GM18505 (cell line): ENCODE data around the gene GNG7.
"Not testable (repeated sequence)": the region's sequence is repeated elsewhere in the genome, so short reads cannot be mapped to it uniquely, and the experiment has no call there.

Experiments used
- ATAC-seq: cut with Tn5 transposase; IDR thresholded peaks from one replicate; pipeline ENCODE4 v1.9.1; 2021; ENCODE audit not compliant: unreplicated experiment
- POLR2A ChIP-seq: IDR thresholded peaks from 4 replicates; pipeline ENCODE4 v1.6.1; 2011; ENCODE audit warnings: borderline replicate concordance; ENCODE audit not compliant: insufficient read depth, insufficient read length; ENCODE audit errors: extremely low read depth

Gene GNG7

GRCh38 chr19:2589441-2589840, 113.1 kb downstream of the GNG7 start:
- ATAC-seq = no peak
- TF ChIP-seq POLR2A = no peak

- no peak for TF ChIP-seq POLR2A
- no peak for ATAC-seq
These were observed 114.3 kb downstream of the GNG7 start for GRCh38 chr19:2588081-2588777.

GRCh38 chr19:2587001-2587719, 115.3 kb downstream of the GNG7 start:
- ATAC-seq = no peak
- no peak for TF ChIP-seq POLR2A

DNA sequence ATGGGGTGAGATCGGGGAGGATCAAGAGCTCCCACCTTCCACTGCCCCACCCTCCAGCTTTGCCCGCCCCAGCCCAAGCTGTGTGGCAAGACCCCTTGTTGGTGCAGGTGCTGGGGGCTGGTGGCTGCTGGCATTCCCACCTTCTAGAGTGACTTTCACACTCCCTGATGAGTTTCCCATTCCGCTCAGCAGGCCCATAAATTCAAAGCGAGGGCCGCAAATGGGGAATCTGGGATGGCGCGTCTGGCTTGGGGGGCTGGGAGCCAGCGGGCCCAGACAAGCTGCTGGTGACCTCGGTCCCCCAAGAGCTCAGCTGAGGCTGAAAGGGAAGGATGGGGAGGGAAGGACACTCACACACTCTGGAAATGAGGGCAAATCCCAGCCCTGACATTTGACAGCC, 116.3 kb downstream of the GNG7 start:
- no peak for ATAC-seq
- no peak for TF ChIP-seq POLR2A

DNA sequence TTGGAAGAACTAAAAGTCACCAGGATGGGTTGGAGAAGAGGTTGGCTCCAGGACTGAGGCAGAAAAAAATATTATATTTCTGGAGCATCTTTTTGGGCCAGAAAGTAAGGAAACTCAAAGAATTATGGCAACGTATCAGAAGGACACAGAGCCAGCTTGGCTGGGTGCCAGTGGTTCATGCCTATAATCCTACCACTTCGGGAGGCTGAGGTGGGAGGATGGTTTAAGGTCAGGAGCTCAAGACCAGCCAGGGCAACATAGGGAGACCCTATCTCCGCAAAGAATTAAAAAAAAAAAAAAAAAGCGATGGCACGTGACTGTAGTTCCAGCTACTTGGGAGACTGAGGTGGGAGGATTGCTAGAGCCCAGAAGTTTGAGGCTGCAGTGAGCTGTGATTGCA, 118.5 kb downstream of the GNG7 start:
- no peak for TF ChIP-seq POLR2A

GRCh38 chr19:2582984-2583956, 119.2 kb downstream of the GNG7 start:
- no peak for TF ChIP-seq POLR2A
- ATAC-seq = no peak

More for the DNA sequence above, 118.5 kb downstream of the GNG7 start:
- ATAC-seq = no peak

GRCh38 chr19:2580396-2580795, 122.1 kb downstream of the GNG7 start:
- not testable (repeated sequence) for ATAC-seq

- ATAC-seq = no peak
- no peak for TF ChIP-seq POLR2A
These were observed 122.7 kb downstream of the GNG7 start for GRCh38 chr19:2579678-2580280.

GRCh38 chr19:2578901-2579677, 123.4 kb downstream of the GNG7 start:
- ATAC-seq = no peak
- no peak for TF ChIP-seq POLR2A

DNA sequence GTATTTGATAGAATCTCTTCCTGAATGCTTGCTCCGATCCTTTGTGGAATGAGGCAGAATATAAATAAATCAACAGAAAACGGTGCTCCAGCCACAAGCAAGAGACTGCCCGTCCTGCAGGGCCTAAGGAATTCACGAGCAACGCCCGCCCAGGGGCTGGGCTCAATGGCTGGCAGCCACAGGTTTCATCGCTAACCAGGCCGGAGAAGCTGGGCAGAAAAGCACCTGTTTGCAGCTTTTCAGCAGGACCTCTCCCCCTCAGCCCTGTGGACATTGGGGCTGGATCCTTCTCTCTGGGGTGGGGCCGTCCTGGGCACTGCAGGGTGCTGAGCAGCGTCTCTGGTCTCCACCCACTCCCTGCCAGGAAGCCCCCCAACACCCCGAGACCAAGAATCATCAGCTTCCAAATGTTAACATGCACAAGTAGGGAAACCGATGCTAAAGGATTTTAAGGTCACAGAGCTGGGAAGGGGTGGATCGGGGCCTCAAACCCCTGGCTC, 124.1 kb downstream of the GNG7 start:
- TF ChIP-seq POLR2A = no peak

GRCh38 chr19:2577722-2578335, 124.7 kb downstream of the GNG7 start:
- no peak for TF ChIP-seq POLR2A

More for the DNA sequence above, 124.1 kb downstream of the GNG7 start:
- ATAC-seq = no peak

More at GRCh38 chr19:2577722-2578335, 124.7 kb downstream of the GNG7 start:
- ATAC-seq = no peak
